Loucy (cell line): ENCODE data around the gene TEKT3.

Source experiments
- H2AFZ ChIP-seq: fragments of 200-600 bp; sonication (generic); 2 replicates; pipeline ENCODE4 v1.6.0; 2016; ENCODE audit warnings: antibody characterized with exemption, mild to moderate bottlenecking, low read length, moderate library complexity
- H3F3A ChIP-seq: fragments of 200-600 bp; 2 replicates; pipeline ENCODE4 v1.6.0; 2016; ENCODE audit warnings: antibody characterized with exemption, low read depth, mild to moderate bottlenecking
- H3K27me3 ChIP-seq: fragments of 200-600 bp; sonication (generic); 2 replicates; pipeline ENCODE4 v1.6.1; 2014; ENCODE audit warnings: low read length, mild to moderate bottlenecking; ENCODE audit not compliant: insufficient read depth, poor library complexity, severe bottlenecking
- H3K36me3 ChIP-seq: fragments of 200-600 bp; sonication (generic); 2 replicates; pipeline ENCODE4 v1.6.1; 2016; ENCODE audit warnings: low read length; ENCODE audit not compliant: insufficient read depth
- H3K4me1 ChIP-seq: fragments of 200-600 bp; sonication (generic); 2 replicates; pipeline ENCODE4 v1.5.1; 2014; ENCODE audit warnings: low read length, mild to moderate bottlenecking; ENCODE audit not compliant: insufficient read depth, poor library complexity, severe bottlenecking
- H3K4me2 ChIP-seq: fragments of 200-600 bp; sonication (generic); 2 replicates; pipeline ENCODE4 v1.6.0; 2014; ENCODE audit warnings: antibody characterized with exemption, low read length, low read depth, mild to moderate bottlenecking; ENCODE audit not compliant: poor library complexity, severe bottlenecking
- H3K4me3 ChIP-seq: fragments of 200-600 bp; sonication (generic); 2 replicates; pipeline ENCODE4 v1.5.1; 2014; ENCODE audit warnings: low read length, mild to moderate bottlenecking, mixed read lengths; ENCODE audit not compliant: poor library complexity, severe bottlenecking
- H3K79me2 ChIP-seq: fragments of 200-600 bp; sonication (generic); 2 replicates; pipeline ENCODE4 v1.6.1; 2014; ENCODE audit warnings: low read length; ENCODE audit not compliant: insufficient read depth
- H3K9ac ChIP-seq: fragments of 200-600 bp; sonication (generic); 2 replicates; pipeline ENCODE4 v1.6.0; 2014; ENCODE audit warnings: mild to moderate bottlenecking, low read depth, low read length, moderate library complexity; ENCODE audit not compliant: poor library complexity, severe bottlenecking
- H3K9me2 ChIP-seq: fragments of 200-600 bp; sonication (generic); replicated peaks from 2 replicates; pipeline ENCODE4 v1.6.1; 2016; ENCODE audit warnings: low read depth, low read length, mixed read lengths
- H3K9me3 ChIP-seq: fragments of 200-600 bp; sonication (generic); 2 replicates; pipeline ENCODE4 v1.6.1; 2014; ENCODE audit warnings: mild to moderate bottlenecking, antibody characterized with exemption, low read length, low read depth; ENCODE audit not compliant: insufficient read depth
- H4K20me1 ChIP-seq: fragments of 200-600 bp; sonication (generic); 2 replicates; pipeline ENCODE4 v1.6.0; 2014; ENCODE audit warnings: antibody characterized with exemption, low read length, mild to moderate bottlenecking; ENCODE audit not compliant: insufficient read depth, poor library complexity, severe bottlenecking
- CTCF ChIP-seq: fragments of 200-600 bp; sonication (generic); conservative IDR thresholded peaks from 2 replicates; pipeline ENCODE4 v1.5.1; 2014; ENCODE audit warnings: mild to moderate bottlenecking, antibody characterized with exemption, low read length
- EZH2phosphoT487 ChIP-seq: fragments of 200-600 bp; IDR thresholded peaks from 2 replicates; pipeline ENCODE4 v1.6.1; 2018; ENCODE audit warnings: antibody characterized with exemption, mild to moderate bottlenecking, moderate library complexity, borderline replicate concordance

TEKT3 gene

GRCh38 chr17:15381707-15382106 lies 40.3 kb upstream of the TEKT3 start:
- Histone ChIP-seq H3F3A (no peaks in the 10 kb centered on the region), H3K9me3 (no peaks in the 10 kb centered on the region), H3K9ac (no peak overlapping the region), H4K20me1 (no peaks in the 10 kb centered on the region), H3K4me3 (no peak overlapping the region), H3K4me1 (no peaks in the 10 kb centered on the region), H3K27me3 (no peaks in the 10 kb centered on the region), H3K79me2 (no peaks in the 10 kb centered on the region), H2AFZ (no peak overlapping the region), H3K9me2 (no peaks in the 10 kb centered on the region), H3K4me2 (no peak overlapping the region), H3K36me3 (no peaks in the 10 kb centered on the region)
- no peak for TF ChIP-seq EZH2phosphoT487
- no peak for TF ChIP-seq CTCF

GRCh38 chr17:15380446-15380845 lies 39.0 kb upstream of the TEKT3 start:
- Histone ChIP-seq H3K79me2 (no peaks in the 10 kb centered on the region), H3K4me2 (no peak overlapping the region), H4K20me1 (no peaks in the 10 kb centered on the region), H2AFZ (no peak overlapping the region), H3K4me1 (no peaks in the 10 kb centered on the region), H3K27me3 (no peaks in the 10 kb centered on the region), H3K4me3 (no peak overlapping the region), H3F3A (no peaks in the 10 kb centered on the region), H3K9ac (no peak overlapping the region), H3K9me3 (no peaks in the 10 kb centered on the region), H3K36me3 (no peaks in the 10 kb centered on the region), H3K9me2 (no peaks in the 10 kb centered on the region)
- no peak for TF ChIP-seq EZH2phosphoT487
- TF ChIP-seq CTCF: no peak

- H3K4me2 ChIP-seq: no peak overlapping the region
- H3K79me2 ChIP-seq: no peaks in the 10 kb centered on the region
- TF ChIP-seq EZH2phosphoT487 (no peak), CTCF (no peak)
- H3K36me3 ChIP-seq: no peaks in the 10 kb centered on the region
- H3K9me2 ChIP-seq: no peaks in the 10 kb centered on the region
- no peaks in the 10 kb centered on the region for H3F3A ChIP-seq
- H3K4me3 ChIP-seq: no peak overlapping the region
- no peaks in the 10 kb centered on the region for H3K9me3 ChIP-seq
- no peaks in the 10 kb centered on the region for H3K27me3 ChIP-seq
- no peak overlapping the region for H2AFZ ChIP-seq
- H3K4me1 ChIP-seq: no peaks in the 10 kb centered on the region
- no peaks in the 10 kb centered on the region for H4K20me1 ChIP-seq
- no peak overlapping the region for H3K9ac ChIP-seq
Measured at GRCh38 chr17:15379659-15380058, 38.3 kb upstream of the TEKT3 start.
